Measurements from ENCODE around the gene LFNG. TPM values are rescaled to one million over a fixed set of nuclear protein-coding genes. Genes with fewer than 3 reads are reported as not detected.
A peak's percentile ranks its signal among the peaks of the same experiment; 100 is the strongest.
"Not testable (repeated sequence)": the region's sequence is repeated elsewhere in the genome, so short reads cannot be mapped to it uniquely, and the experiment has no call there.

LFNG gene
- total and polyA plus RNA-seq, 10 donors: 21.2 to 47.4 (median 34.0) TPM

DNA sequence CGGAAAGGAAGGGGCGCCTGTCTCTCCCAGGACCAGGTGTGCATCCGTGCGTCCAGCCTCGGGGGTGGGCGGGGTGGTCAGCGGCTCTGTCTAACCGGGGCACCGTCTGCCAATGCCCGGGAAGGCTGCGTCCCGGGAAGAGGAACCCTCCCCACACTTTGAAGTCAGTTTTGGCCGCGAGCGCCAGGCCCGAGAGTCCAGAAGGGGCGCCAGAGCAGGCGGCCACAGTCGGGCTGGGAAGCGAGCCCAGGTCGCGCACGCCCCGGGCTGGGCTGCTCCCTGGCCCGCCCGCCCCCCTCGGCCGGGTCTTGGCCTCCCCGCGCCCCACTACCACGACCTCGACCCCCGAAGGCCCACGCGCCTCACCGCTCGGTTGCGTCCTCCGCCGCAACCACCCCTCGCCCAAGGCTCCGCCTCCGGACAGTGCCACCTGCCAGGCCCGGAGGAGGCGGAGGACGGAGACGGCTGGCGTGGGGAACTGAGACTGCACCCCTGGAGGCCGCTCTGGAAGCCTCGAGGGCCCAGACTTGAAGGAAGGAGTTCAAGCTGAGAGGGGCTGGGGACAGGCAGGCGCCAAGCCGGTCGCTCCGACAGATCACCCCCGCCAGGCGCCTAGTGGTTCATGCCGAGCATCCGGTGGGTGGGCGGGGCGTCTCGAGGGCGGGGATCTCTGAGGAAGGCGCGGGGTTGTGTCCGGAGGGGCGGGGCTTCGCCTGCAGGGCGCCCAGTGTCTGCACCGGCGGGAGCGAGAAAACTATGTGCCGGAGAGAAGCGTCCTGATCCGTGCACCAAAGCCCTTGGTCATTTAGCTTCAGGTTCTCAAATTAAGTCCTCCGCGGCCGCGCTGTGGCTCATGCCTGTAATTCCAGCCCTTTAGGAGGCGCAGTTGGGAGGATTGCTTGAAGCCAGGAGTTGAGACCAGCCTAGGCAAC is 35.8 kb downstream of the LFNG start, which contains the start of gene BRAT1:
TSS of gene BRAT1 (minus strand) at position 404 of the 932 bp plus-strand sequence. CDS start 1,093 bp downstream, outside the sequence.
- no peaks in the 10 kb centered on the region for H3K9me3 ChIP-seq
- TF ChIP-seq POLR2AphosphoS5 (IDR thresholded peaks at IDR 0.05): peak; percentile 94 to 95 (median 95)
- peak; percentile 28 to 87 (median 61) for TF ChIP-seq POLR2A (IDR thresholded peaks at IDR 0.05)
- peak in 8 of 11 experiments; percentile 21 to 57 (median 32) for TF ChIP-seq CTCF (IDR thresholded peaks at IDR 0.05 in 8 of 11, conservative IDR thresholded peaks at IDR 0.05 in 3 of 11)

GRCh38 chr7:2558629-2559282 is 39.2 kb downstream of the LFNG start, which contains the start of gene IQCE:
IQCE (plus strand) TSS chr7:2558979; CDS start chr7:2559182, 203 bp downstream.
- no peaks in the 10 kb centered on the region for H3K9me3 ChIP-seq
- H3K27me3 ChIP-seq (replicated peaks in 1 of 7): no peaks in the 10 kb centered on the region
- no peaks in the 10 kb centered on the region for H3K36me3 ChIP-seq
- DNase-seq: peak; percentile 99
- intact Hi-C loops (cut with DNase I; ENCODE audit: low total_unique reads): no loop called here
- peak within 1 kb of the TSS; percentile 53 to 82 (median 76) for H3K27ac ChIP-seq
- 2 to 4% (median 2%) methylated on average over 18 to 66 of the region's 66 CpGs for WGBS, 5 donors
- H3K4me3 ChIP-seq: peak within 1 kb of the TSS; percentile 72 to 100 (median 94)
- H3K4me1 ChIP-seq: peaks cover 13 to 78% (median 57%) of the 10 kb centered on the region in 6 donors
- TF ChIP-seq POLR2AphosphoS5 (IDR thresholded peaks at IDR 0.05): peak; percentile 37 to 85 (median 83)
- no peak for TF ChIP-seq POLR2A (IDR thresholded peaks at IDR 0.05)

More for the DNA sequence above, 35.8 kb downstream of the LFNG start, which contains the start of gene BRAT1:
- no peaks in the 10 kb centered on the region for H3K27me3 ChIP-seq (replicated peaks in 1 of 7)
- intact Hi-C loops (cut with DNase I; ENCODE audit: low total_unique reads): no loop called here
- WGBS, 5 donors: 0 to 1% (median 1%) methylated on average over 57 to 79 of the region's 79 CpGs
- H3K27ac ChIP-seq: peak within 1 kb of the TSS; percentile 97 to 100 (median 99)
- peaks cover 22 to 84% (median 66%) of the 10 kb centered on the region in 6 donors for H3K4me1 ChIP-seq
- peaks cover 0 to 19% (median 9%) of the 10 kb centered on the region in 6 donors for H3K36me3 ChIP-seq
- DNase-seq: peak; percentile 100
- peak within 1 kb of the TSS; percentile 79 to 96 (median 88) for H3K4me3 ChIP-seq

DNA sequence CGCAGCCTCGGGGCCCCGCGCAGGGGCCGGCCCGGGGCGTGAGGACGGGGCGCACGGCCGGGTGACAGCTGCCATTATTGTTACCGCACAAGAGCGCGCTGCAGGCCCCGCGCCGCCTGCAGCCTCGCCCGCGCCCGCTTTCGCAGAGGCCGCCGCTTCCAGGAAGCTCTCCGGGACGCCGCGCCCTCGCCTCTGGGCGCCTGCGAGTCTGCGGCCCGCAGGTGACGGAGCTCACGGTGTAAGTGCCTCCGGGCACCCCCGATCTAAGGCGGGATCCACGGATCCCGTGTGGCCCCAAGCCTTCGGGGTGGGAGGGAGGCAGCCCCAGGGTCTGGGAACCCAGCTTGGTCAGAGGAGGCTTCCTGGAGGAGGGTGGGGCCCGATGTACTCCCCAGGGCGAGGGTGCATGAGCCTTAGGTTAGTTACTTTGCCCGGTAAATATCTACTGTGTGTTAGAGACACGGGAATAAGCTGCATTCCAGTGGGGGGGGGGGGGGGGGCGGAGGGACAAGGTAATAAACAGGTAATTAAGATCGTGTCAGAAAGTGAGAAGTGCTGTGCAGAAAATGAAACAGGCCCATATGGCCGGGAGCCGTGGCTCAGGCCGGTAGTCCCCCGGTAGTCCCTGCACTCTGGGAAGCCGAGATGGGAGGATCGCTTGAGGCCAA is 39.8 kb downstream of the LFNG start:
- TF ChIP-seq POLR2A (IDR thresholded peaks at IDR 0.05) (no peak), CTCF (IDR thresholded peaks at IDR 0.05 in 8 of 11, conservative IDR thresholded peaks at IDR 0.05 in 3 of 11) (no peak), POLR2AphosphoS5 (IDR thresholded peaks at IDR 0.05) (no peak)
- Histone ChIP-seq H3K4me1 (peaks cover 6 to 71% (median 50%) of the 10 kb centered on the region in 6 donors), H3K9me3 (no peaks in the 10 kb centered on the region), H3K27me3 (replicated peaks in 1 of 7) (no peaks in the 10 kb centered on the region), H3K4me3 (peak overlapping the region; percentile 72 to 100 (median 94)), H3K27ac (peak overlapping the region in 7 of 8 donors; percentile 63 to 82 (median 77)), H3K36me3 (no peaks in the 10 kb centered on the region)
- peak; percentile 89 for DNase-seq
- 10 to 37% (median 18%) methylated on average over 14 to 53 of the region's 53 CpGs for WGBS, 5 donors
- intact Hi-C loops (cut with DNase I; ENCODE audit: low total_unique reads): no loop called here

- H3K9me3 ChIP-seq; H3K27ac ChIP-seq; H3K4me3 ChIP-seq; H3K27me3 ChIP-seq (replicated peaks in 1 of 7); DNase-seq; H3K36me3 ChIP-seq; intact Hi-C loops (cut with DNase I; ENCODE audit: low total_unique reads): not testable (repeated sequence)
- peaks cover 0 to 61% (median 30%) of the 10 kb centered on the region in 6 donors for H3K4me1 ChIP-seq
- 91 to 97% (median 96%) methylated on average over 3 of the region's 3 CpGs for WGBS, 5 donors
Observed at GRCh38 chr7:2563955-2564354, 44.4 kb downstream of the LFNG start.

All from spleen (tissue), 11 donors.